ENCODE measurements around the gene SPATA18.

The SPATA18 gene, protein sequence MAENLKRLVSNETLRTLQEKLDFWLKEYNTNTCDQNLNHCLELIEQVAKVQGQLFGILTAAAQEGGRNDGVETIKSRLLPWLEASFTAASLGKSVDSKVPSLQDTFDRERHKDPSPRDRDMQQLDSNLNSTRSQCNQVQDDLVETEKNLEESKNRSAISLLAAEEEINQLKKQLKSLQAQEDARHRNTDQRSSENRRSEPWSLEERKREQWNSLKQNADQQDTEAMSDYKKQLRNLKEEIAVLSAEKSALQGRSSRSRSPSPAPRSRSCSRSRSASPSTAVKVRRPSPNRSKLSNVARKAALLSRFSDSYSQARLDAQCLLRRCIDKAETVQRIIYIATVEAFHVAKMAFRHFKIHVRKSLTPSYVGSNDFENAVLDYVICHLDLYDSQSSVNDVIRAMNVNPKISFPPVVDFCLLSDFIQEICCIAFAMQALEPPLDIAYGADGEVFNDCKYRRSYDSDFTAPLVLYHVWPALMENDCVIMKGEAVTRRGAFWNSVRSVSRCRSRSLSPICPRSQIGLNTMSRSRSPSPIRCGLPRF

GRCh38 chr4:52051213-52051614, at the start of gene SPATA18:
Gene SPATA18 (plus strand): TSS chr4:52051304. CDS start chr4:52051705, 401 bp downstream.
- in situ Hi-C loops (cut with HindIII; ENCODE audit: low pct_ligation_motif_present, low pct_unique_long_range_greater_than_20kb, low sequenced_read_pairs) = no loop called here
- DNase-seq = peak; percentile 43

- in situ Hi-C loops (cut with HindIII; ENCODE audit: low pct_ligation_motif_present, low pct_unique_long_range_greater_than_20kb, low sequenced_read_pairs) = no loop called here
- DNase-seq = no peak
These were observed 49.5 kb upstream of the SPATA18 start for GRCh38 chr4:52001616-52002015.

DNA sequence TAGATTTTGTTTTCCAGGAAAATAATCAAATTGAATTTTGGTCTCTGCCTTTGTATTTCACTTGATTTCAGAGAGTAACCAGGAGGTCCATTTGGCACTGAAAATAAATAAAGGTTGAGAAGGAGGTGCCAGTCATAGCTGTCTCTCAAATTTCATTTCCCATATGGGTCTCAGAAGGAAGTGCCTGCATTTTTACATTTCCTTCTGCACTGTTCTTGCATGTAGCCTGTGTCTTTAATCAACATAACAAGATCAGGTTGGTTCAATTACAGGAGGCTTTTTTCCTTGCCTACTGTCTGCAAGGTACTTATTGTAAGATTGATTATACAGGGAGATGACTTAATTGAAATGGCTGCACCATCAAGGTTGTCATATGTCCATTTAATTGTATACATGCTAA, 46.7 kb upstream of the SPATA18 start:
- in situ Hi-C loops (cut with HindIII; ENCODE audit: low pct_ligation_motif_present, low pct_unique_long_range_greater_than_20kb, low sequenced_read_pairs) = no loop called here
- no peak for DNase-seq

- DNase-seq = no peak
- in situ Hi-C loops (cut with HindIII; ENCODE audit: low pct_ligation_motif_present, low pct_unique_long_range_greater_than_20kb, low sequenced_read_pairs) = no loop called here
These were observed 45.4 kb upstream of the SPATA18 start for GRCh38 chr4:52005604-52006273.

DNA sequence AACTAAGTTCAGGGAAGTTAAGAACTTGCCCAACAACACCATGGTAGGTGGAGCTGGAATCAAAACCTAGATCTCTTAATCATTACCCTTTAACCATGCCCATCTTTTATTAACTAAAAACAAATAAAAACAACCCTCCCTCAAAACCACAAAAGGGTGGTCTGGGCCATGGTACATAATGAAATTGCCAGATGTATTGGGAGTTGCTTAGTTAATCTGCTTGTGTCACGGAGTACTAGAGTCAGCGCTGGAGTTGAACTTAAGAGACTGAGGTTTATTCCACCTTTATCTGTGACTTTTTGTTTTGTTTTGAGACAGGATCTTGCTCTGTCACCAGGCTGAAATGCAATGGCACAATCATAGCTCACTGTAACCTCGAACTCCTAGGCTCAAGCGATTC, 44.2 kb upstream of the SPATA18 start:
- no peak for DNase-seq
- in situ Hi-C loops (cut with HindIII; ENCODE audit: low pct_ligation_motif_present, low pct_unique_long_range_greater_than_20kb, low sequenced_read_pairs) = no loop called here

GRCh38 chr4:52010986-52011385, 40.1 kb upstream of the SPATA18 start:
- DNase-seq = no peak
- in situ Hi-C loops (cut with HindIII; ENCODE audit: low pct_ligation_motif_present, low pct_unique_long_range_greater_than_20kb, low sequenced_read_pairs) = no loop called here

DNA sequence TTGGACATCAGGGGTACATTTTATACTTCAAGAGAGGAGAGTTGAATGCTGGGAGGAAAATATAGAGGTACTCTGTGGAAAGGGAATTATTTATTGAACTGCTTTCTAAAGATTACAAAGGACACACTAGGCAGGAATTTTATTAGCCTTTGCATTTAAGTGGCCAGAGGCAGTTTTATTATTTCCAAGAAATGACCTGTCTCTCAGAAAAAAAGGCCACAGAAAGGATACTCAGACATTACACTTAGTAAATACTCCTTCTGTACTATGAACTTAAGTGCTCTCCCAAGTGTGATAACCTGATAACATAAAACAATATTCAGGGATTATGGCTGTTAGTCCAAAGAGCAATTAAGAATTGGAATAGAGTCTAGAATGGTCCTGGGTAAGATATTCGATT, 38.5 kb upstream of the SPATA18 start:
- in situ Hi-C loops (cut with HindIII; ENCODE audit: low pct_ligation_motif_present, low pct_unique_long_range_greater_than_20kb, low sequenced_read_pairs) = no loop called here

DNA sequence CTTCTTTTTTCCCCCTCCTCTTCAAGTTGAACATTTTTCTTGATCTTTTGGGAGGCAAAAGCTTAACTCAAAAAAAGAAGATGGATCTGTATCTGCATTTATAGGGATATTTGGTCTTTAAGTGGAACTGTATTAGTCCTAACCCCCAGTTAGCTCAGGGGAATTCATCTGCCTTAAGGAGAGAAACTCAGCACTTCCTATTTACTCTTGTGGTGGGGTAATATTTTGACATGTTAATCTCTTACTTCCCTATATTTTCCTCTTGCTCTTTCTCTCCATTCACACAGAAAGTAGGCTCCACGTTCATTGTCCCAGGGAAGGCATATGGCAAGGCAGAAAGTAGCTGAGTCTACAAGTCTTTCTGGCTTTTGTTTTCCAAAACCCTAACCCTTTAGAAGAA, 36.2 kb upstream of the SPATA18 start:
- in situ Hi-C loops (cut with HindIII; ENCODE audit: low pct_ligation_motif_present, low pct_unique_long_range_greater_than_20kb, low sequenced_read_pairs) = no loop called here
- DNase-seq = no peak

More for the DNA sequence above, 38.5 kb upstream of the SPATA18 start:
- no peak for DNase-seq

DNA sequence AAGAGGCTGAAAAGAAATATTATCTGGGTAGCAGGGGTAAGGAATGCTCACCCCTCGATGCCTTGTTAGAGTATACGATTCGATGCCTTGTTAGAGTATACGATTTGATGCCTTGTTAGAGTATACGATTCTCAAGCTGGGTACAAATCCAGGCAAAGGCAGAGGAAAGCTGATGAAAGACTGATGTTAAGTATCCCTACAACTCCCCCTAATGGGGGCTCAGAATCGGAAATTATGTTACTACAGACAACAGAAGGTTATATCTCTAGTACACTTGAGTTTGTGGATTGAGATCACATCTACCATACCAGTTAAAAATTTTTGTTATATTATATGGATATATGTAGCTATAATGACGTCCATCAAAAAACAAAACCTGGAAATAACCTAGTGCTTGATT, 35.7 kb upstream of the SPATA18 start:
- in situ Hi-C loops (cut with HindIII; ENCODE audit: low pct_ligation_motif_present, low pct_unique_long_range_greater_than_20kb, low sequenced_read_pairs) = no loop called here
- DNase-seq = peak; percentile 48

DNA sequence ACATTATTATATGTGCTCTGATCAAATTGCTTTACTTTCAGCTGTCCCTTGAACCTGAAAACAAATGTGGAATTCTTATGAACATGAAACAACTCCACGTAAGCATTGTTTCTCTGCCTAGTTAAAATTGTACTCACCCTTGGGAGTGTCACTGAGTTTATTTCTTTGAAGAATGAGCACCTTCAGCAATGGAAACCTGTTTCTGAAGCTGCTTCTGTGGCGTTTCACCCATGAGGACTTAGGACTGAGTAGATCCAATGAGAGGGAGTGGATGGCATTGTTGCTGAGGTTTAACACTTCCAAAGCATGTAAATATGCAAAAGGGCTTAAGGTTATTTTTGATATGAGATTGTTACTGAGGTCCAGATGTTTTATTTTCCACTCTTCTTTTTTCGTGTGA, 34.1 kb upstream of the SPATA18 start:
- DNase-seq = no peak
- in situ Hi-C loops (cut with HindIII; ENCODE audit: low pct_ligation_motif_present, low pct_unique_long_range_greater_than_20kb, low sequenced_read_pairs) = no loop called here

GRCh38 chr4:52017814-52018213, 33.3 kb upstream of the SPATA18 start:
- in situ Hi-C loops (cut with HindIII; ENCODE audit: low pct_ligation_motif_present, low pct_unique_long_range_greater_than_20kb, low sequenced_read_pairs) = no loop called here
- no peak for DNase-seq

- no peak for DNase-seq
- in situ Hi-C loops (cut with HindIII; ENCODE audit: low pct_ligation_motif_present, low pct_unique_long_range_greater_than_20kb, low sequenced_read_pairs) = no loop called here
These were observed 31.0 kb upstream of the SPATA18 start, which contains the start of gene LRRC66 for GRCh38 chr4:52019936-52020657. Gene LRRC66 (minus strand): TSS chr4:52020363. CDS start chr4:52017613, 2,750 bp downstream.

- in situ Hi-C loops (cut with HindIII; ENCODE audit: low pct_ligation_motif_present, low pct_unique_long_range_greater_than_20kb, low sequenced_read_pairs) = no loop called here
- DNase-seq = peak; percentile 45
These were observed 22.1 kb upstream of the SPATA18 start for GRCh38 chr4:52028970-52029369.

GRCh38 chr4:52032005-52032404, 19.1 kb upstream of the SPATA18 start:
- DNase-seq = no peak

DNA sequence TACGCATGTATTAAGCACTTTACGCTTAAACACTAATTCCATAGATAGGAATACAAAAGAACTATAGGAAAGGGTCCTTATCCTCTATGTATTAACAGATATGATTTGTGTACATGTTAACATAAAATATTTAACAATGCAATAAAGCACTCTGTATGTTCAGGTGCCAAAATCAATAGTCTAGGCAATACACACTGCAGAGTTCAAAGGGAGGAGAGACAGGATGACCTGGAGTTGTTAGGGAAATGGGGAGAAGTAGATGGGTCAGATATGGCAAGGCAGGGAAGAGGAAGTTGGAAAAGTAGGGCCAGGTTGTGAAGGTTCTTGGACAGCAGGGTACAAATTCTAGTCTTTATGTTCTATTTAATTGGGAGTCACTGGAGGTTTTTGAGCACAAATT, 15.9 kb upstream of the SPATA18 start:
- DNase-seq = no peak
- in situ Hi-C loops (cut with HindIII; ENCODE audit: low pct_ligation_motif_present, low pct_unique_long_range_greater_than_20kb, low sequenced_read_pairs) = no loop called here

More at GRCh38 chr4:52032005-52032404, 19.1 kb upstream of the SPATA18 start:
- in situ Hi-C loops (cut with HindIII; ENCODE audit: low pct_ligation_motif_present, low pct_unique_long_range_greater_than_20kb, low sequenced_read_pairs) = no loop called here

DNA sequence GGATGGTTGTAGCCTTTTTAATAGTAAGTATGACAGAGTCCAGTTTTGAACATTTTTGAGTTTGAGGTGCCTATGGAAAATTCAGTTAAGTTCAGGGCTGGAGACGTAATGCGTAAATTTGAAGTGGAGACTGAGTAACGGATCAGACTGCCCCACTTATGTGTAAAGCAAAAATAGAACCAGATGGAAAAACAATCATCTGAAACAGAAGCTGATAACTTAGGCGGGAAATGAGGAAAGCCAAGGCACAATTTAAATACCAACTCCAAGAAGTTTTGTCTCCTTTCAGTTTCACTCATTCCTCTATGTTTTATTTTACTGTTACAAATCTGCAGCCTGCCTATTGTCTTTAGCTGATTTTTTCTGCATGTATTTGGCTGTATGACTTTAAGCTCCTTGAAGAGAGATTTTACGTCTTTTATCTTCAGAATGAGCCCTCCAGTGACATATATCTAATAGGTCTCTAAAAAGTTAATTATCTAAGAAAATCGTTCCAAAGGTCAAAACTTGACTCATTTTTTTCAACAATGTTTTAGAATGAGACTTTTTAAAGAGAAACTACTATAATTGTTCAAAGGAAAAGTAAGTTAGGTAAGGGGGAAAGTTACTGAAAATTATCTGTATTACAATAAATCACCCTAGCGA, 14.1 kb upstream of the SPATA18 start:
- in situ Hi-C loops (cut with HindIII; ENCODE audit: low pct_ligation_motif_present, low pct_unique_long_range_greater_than_20kb, low sequenced_read_pairs) = no loop called here
- DNase-seq = no peak

- peak; percentile 17 for DNase-seq
- in situ Hi-C loops (cut with HindIII; ENCODE audit: low pct_ligation_motif_present, low pct_unique_long_range_greater_than_20kb, low sequenced_read_pairs) = no loop called here
These were observed 13.4 kb upstream of the SPATA18 start for GRCh38 chr4:52037689-52038102.

- peak; percentile 47 for DNase-seq
- in situ Hi-C loops (cut with HindIII; ENCODE audit: low pct_ligation_motif_present, low pct_unique_long_range_greater_than_20kb, low sequenced_read_pairs) = no loop called here
These were observed 12.8 kb upstream of the SPATA18 start, which contains the start of gene SGCB for GRCh38 chr4:52038103-52038912. Gene SGCB (minus strand): TSS chr4:52038299. CDS start chr4:52038259, 40 bp downstream.

All from ACHN (cell line).